Kidney (tissue), 14 donors: ENCODE results near the gene MRPL54. TPM values are rescaled to one million over a fixed set of nuclear protein-coding genes. Genes with fewer than 3 reads are reported as not detected.
A peak's percentile ranks its signal among the peaks of the same experiment; 100 is the strongest.

Experiments used
- DNase-seq, 5 donors: peaks; one replicate each; pipeline ENCODE4 v3.0.0-alpha.2; 2013 to 2020
- FAIRE-seq: peaks from 2 replicates; lab custom pipeline; 2012; peaks lifted over from hg19 to GRCh38; lab: Jason Lieb, UNC
- H3K27ac ChIP-seq, 2 donors: one replicate each; pipeline ENCODE4 v1.7.0; 2013; ENCODE audit warnings: low read depth in 2 of 2, low read length in 2 of 2, inconsistent platforms in 1 of 2
- H3K27me3 ChIP-seq: one replicate; pipeline ENCODE4 v1.7.1; 2013; ENCODE audit warnings: low read length, inconsistent platforms; ENCODE audit not compliant: control insufficient read depth, insufficient read depth
- H3K36me3 ChIP-seq, 3 donors: one replicate each; pipeline versions ENCODE4 v1.7.0 to v1.7.1; 2013; ENCODE audit warnings: low read length in 3 of 3, control low read depth in 1 of 3, inconsistent platforms in 1 of 3; ENCODE audit not compliant: insufficient read depth in 3 of 3, control insufficient read depth in 2 of 3
- H3K4me1 ChIP-seq, 3 donors: one replicate each; pipeline versions ENCODE4 v1.7.0 to v1.7.1; 2013; ENCODE audit warnings: low read length in 3 of 3, inconsistent platforms in 1 of 3, low read depth in 1 of 3; ENCODE audit not compliant: control insufficient read depth in 2 of 3, insufficient read depth in 2 of 3
- H3K4me3 ChIP-seq, 3 donors: one replicate each; pipeline versions ENCODE4 v1.7.0 to v1.8.1; 2013; ENCODE audit warnings: low read length in 3 of 3, control low read depth in 1 of 3, inconsistent platforms in 1 of 3
- H3K9ac ChIP-seq, 3 donors: one replicate each; pipeline versions ENCODE4 v1.7.0 to v1.7.1; 2013; ENCODE audit warnings: low read length in 3 of 3, control low read depth in 1 of 3, inconsistent platforms in 1 of 3
- H3K9me3 ChIP-seq, 3 donors: one replicate each; pipeline versions ENCODE4 v1.7.0 to v1.7.1; 2013; ENCODE audit warnings: low read length in 3 of 3, control low read depth in 1 of 3, inconsistent platforms in 1 of 3; ENCODE audit not compliant: control insufficient read depth in 2 of 3, insufficient read depth in 1 of 3
- intact Hi-C: fragments of 100-400 bp; cut with DNase I; formaldehyde crosslinking; loops from one replicate; pipeline ENCODE4 v1.11.1; 2022
- polyA plus RNA-seq: library from polyadenylated mRNA; stranded (reverse); fragments of 350-450 nt; fragmentation: Illumina TruSeq; extraction: RNeasy Lipid Tissue Mini Kit (QIAGEN cat#74804); gene quantifications from one replicate; pipeline ENCODE4 v1.2.3, GENCODE V29; 2014; ENCODE audit warnings: low read depth, low replicate concordance; ENCODE audit not compliant: insufficient read depth
- total RNA-seq: library from RNA; stranded (reverse); fragmentation: NEBNext Ultra II Directional; extraction: Animal tissue kit (Norgen Biotek cat#: 25700); gene quantifications from one replicate; pipeline ENCODE4 v1.2.1, GENCODE V29; 2021
- TF ChIP-seq, protein P1 (sequence below): IDR thresholded peaks from 3 replicates; pipeline ENCODE4 v1.5.1; 2012; ENCODE audit warnings: mild to moderate bottlenecking, moderate library complexity, borderline replicate concordance; ENCODE audit not compliant: insufficient read depth; ENCODE audit errors: extremely low read depth
- donor health status: control.
- donor health status: control.
- donor health status: control.
- donor health status: control.
- donor health status: control.
- donor health status: DM: yes; HTN: yes; CAD: no.
- donor health status: Normal renal cell carcinoma (clear cell type).

Gene MRPL54
- total and polyA plus RNA-seq, 2 donors from 2014 or later = 57.6 to 151 TPM

DNA sequence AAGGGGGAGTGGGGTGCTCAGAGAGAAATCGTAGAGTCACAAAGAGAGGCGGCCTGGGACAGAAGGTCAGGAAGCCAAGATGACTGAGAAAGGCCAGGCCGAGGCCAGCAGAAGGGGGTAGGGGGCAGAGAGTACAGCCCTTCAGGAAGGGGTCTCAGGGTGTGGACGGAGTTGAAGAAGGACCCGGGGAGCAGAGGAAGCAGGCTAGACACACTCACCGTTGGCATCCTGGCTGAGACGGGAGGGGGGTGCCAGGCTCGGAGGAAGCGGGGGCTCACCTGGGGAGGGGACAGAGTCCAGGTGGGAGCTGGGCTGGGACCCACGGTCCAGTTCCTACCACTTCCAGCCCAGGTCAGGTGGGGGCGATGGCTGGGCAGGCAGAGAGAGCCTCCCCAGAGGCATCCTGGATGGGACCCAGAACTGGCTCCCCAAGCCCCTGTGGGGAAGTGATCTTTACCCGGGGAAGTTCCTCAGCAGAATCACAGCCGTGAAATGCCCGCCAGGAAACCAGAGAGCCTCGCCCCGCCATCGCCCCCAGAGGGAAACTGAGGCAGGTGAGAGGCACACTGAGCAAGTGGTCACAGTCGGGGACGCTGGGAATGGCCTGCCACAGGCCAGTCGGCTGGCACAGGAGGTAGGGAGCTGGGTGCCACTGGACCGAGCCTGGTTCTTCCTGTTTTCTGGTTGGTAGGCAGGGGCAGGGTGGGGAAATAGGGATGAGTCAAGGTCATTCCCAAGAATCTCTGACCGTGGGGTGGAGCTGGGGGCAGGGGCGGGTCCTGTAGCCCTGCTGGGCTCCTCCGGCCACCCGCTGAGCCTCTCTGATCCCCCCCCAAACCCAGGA is 22.3 kb downstream of the MRPL54 start:
- peaks cover 0 to 14% (median 3%) of the 10 kb centered on the region in 3 donors for H3K9me3 ChIP-seq
- no peak overlapping the region for H3K9ac ChIP-seq
- DNase-seq (peak in 1 of 5 donors; percentile 61), FAIRE-seq (no peak)
- H3K4me1 ChIP-seq = no peaks in the 10 kb centered on the region
- no peak overlapping the region for H3K27ac ChIP-seq
- peaks cover 2% of the 10 kb centered on the region for H3K27me3 ChIP-seq
- TF ChIP-seq, protein P1, sequence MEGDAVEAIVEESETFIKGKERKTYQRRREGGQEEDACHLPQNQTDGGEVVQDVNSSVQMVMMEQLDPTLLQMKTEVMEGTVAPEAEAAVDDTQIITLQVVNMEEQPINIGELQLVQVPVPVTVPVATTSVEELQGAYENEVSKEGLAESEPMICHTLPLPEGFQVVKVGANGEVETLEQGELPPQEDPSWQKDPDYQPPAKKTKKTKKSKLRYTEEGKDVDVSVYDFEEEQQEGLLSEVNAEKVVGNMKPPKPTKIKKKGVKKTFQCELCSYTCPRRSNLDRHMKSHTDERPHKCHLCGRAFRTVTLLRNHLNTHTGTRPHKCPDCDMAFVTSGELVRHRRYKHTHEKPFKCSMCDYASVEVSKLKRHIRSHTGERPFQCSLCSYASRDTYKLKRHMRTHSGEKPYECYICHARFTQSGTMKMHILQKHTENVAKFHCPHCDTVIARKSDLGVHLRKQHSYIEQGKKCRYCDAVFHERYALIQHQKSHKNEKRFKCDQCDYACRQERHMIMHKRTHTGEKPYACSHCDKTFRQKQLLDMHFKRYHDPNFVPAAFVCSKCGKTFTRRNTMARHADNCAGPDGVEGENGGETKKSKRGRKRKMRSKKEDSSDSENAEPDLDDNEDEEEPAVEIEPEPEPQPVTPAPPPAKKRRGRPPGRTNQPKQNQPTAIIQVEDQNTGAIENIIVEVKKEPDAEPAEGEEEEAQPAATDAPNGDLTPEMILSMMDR = no peak
- no peaks in the 10 kb centered on the region for H3K36me3 ChIP-seq
- no peak overlapping the region for H3K4me3 ChIP-seq
- intact Hi-C loops = no loop called here

DNA sequence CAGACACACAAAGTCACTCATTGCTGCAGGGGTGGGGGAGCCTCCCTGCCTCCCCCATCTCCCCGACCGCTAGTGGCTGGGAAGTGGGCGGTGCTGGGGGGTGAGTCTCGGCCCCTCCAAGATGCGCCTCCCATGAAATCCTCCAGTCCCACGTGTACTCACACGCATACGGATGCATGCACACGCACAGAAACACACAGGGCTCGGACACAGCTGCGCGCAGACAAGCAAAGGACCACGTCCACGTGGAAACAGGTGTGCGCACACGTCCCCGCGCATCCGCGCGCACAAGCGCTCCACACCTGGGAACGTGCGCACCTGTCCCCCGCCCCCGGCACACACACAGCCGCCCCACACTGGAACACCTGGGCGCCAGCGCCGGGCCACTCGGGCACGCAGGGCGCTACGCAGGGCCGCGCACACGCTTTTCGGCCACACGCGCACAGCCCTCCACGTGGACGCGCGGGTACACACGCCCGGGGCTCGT is 23.0 kb downstream of the MRPL54 start:
- Histone ChIP-seq H3K4me3 (no peak overlapping the region), H3K27me3 (peaks cover 2% of the 10 kb centered on the region), H3K36me3 (no peaks in the 10 kb centered on the region), H3K27ac (no peak overlapping the region), H3K4me1 (no peaks in the 10 kb centered on the region), H3K9ac (no peak overlapping the region), H3K9me3 (peaks cover 0 to 14% (median 3%) of the 10 kb centered on the region in 3 donors)
- FAIRE-seq = no peak
- intact Hi-C loops = no loop called here
- TF ChIP-seq, protein P1 = no peak
- peak in 1 of 5 donors; percentile 59 for DNase-seq

GRCh38 chr19:3785938-3786824 is 23.7 kb downstream of the MRPL54 start, which contains the start of gene MATK:
Gene MATK, minus strand, starts transcription at chr19:3786381. Its CDS starts 1,246 bp downstream, at chr19:3785135.
- TF ChIP-seq, protein P1 = no peak

More at GRCh38 chr19:3785938-3786824, 23.7 kb downstream of the MRPL54 start, which contains the start of gene MATK:
- Histone ChIP-seq H3K36me3 (no peaks in the 10 kb centered on the region), H3K9me3 (peaks cover 0 to 13% (median 3%) of the 10 kb centered on the region in 3 donors), H3K27me3 (peaks cover 2% of the 10 kb centered on the region), H3K4me1 (no peaks in the 10 kb centered on the region), H3K4me3 (no peak within 1 kb of the TSS), H3K27ac (no peak within 1 kb of the TSS), H3K9ac (no peak within 1 kb of the TSS)
- FAIRE-seq (no peak), DNase-seq (peak in 2 of 5 donors; percentile 15 to 50)
- intact Hi-C loops = no loop called here
